ENCODE results near the gene UGT1A8. TPM values are rescaled to one million over a fixed set of nuclear protein-coding genes. Genes with fewer than 3 reads are reported as not detected.

The UGT1A8 gene
- total and polyA plus RNA-seq, 8 donors: not detected

GRCh38 chr2:233813236-233814055 lies 196.0 kb downstream of the UGT1A8 start:
- H3K4me1 ChIP-seq: no peaks in the 10 kb centered on the region
- no peak for TF ChIP-seq CTCF (IDR thresholded peaks at IDR 0.05)
- ATAC-seq: no peak
- peak in 1 of 4 donors; percentile 7 for DNase-seq
- H3K27ac ChIP-seq: no peak overlapping the region
- H3K36me3 ChIP-seq: no peaks in the 10 kb centered on the region
- intact Hi-C loops (cut with DNase I): no loop called here
- H3K27me3 ChIP-seq: peaks cover 0 to 17% of the 10 kb centered on the region in 2 donors
- no peak overlapping the region for H3K4me3 ChIP-seq
- peaks cover 0 to 4% of the 10 kb centered on the region in 2 donors for H3K9me3 ChIP-seq

GRCh38 chr2:233814056-233814835 lies 196.8 kb downstream of the UGT1A8 start:
- ATAC-seq (no peak), DNase-seq (peak in 1 of 4 donors; percentile 7)

GRCh38 chr2:233815861-233816260 lies 198.4 kb downstream of the UGT1A8 start:
- DNase-seq: no peak
- intact Hi-C loops (cut with DNase I): no loop called here
- Histone ChIP-seq H3K4me1 (no peaks in the 10 kb centered on the region), H3K27me3 (peaks cover 0 to 2% of the 10 kb centered on the region in 2 donors), H3K9me3 (peaks cover 0 to 4% of the 10 kb centered on the region in 2 donors), H3K36me3 (no peaks in the 10 kb centered on the region), H3K27ac (no peak overlapping the region), H3K4me3 (no peak overlapping the region)
- ATAC-seq: no peak
- no peak for TF ChIP-seq CTCF (IDR thresholded peaks at IDR 0.05)

More at GRCh38 chr2:233814056-233814835, 196.8 kb downstream of the UGT1A8 start:
- intact Hi-C loops (cut with DNase I): no loop called here
- Histone ChIP-seq H3K4me3 (no peak overlapping the region), H3K27ac (no peak overlapping the region), H3K27me3 (peaks cover 0 to 9% of the 10 kb centered on the region in 2 donors), H3K4me1 (no peaks in the 10 kb centered on the region), H3K36me3 (no peaks in the 10 kb centered on the region), H3K9me3 (peaks cover 0 to 4% of the 10 kb centered on the region in 2 donors)
- TF ChIP-seq CTCF (IDR thresholded peaks at IDR 0.05): no peak

GRCh38 chr2:233816334-233816733 lies 198.9 kb downstream of the UGT1A8 start:
- Histone ChIP-seq H3K36me3 (no peaks in the 10 kb centered on the region), H3K4me3 (no peak overlapping the region), H3K27me3 (peaks cover 0 to 2% of the 10 kb centered on the region in 2 donors), H3K9me3 (peaks cover 0 to 4% of the 10 kb centered on the region in 2 donors), H3K27ac (no peak overlapping the region), H3K4me1 (no peaks in the 10 kb centered on the region)
- DNase-seq: peak in 1 of 4 donors; percentile 11
- ATAC-seq: no peak
- intact Hi-C loops (cut with DNase I): no loop called here
- TF ChIP-seq CTCF (IDR thresholded peaks at IDR 0.05): no peak

GRCh38 chr2:233816771-233817170 lies 199.3 kb downstream of the UGT1A8 start:
- Histone ChIP-seq H3K9me3 (peaks cover 0 to 4% of the 10 kb centered on the region in 2 donors), H3K4me1 (no peaks in the 10 kb centered on the region), H3K27ac (no peak overlapping the region), H3K27me3 (peaks cover 0 to 2% of the 10 kb centered on the region in 2 donors), H3K36me3 (no peaks in the 10 kb centered on the region), H3K4me3 (no peak overlapping the region)
- intact Hi-C loops (cut with DNase I): no loop called here
- TF ChIP-seq CTCF (IDR thresholded peaks at IDR 0.05): no peak
- ATAC-seq: no peak
- DNase-seq: peak in 1 of 4 donors; percentile 7

Measured in left lung (tissue), 10 donors.